A549 (cell line): Measurements from ENCODE around the gene SLC25A26. TPM values are rescaled to one million over a fixed set of nuclear protein-coding genes. Genes with fewer than 3 reads are reported as not detected.

Source experiments
- ATAC-seq, 2 experiments: fragments of 200-7000 bp in 1 of 2; fragments of >200 bp in 1 of 2; cut with Nextera tagmentation in 1 of 2; cut with Tn5 transposase in 1 of 2; 3 replicates each; pipeline versions ENCODE4 v1.8.0 to v1.9.1; 2018 to 2020; ENCODE audit warnings: mild to moderate bottlenecking in 1 of 2, moderate library complexity in 1 of 2
- CTCF ChIA-PET: fragments of 300-600 bp; sonication (Branson Sonifier 250); formaldehyde crosslinking; extraction: SDS; loops from one replicate; lab custom pipeline; 2021; ENCODE audit warnings: antibody characterized with exemption, inconsistent platforms; lab: Yijun Ruan, JAX
- POLR2A ChIA-PET: fragments of 350-600 bp; formaldehyde crosslinking; extraction: SDS; loops from one replicate; lab custom pipeline; 2021; ENCODE audit warnings: antibody characterized with exemption, inconsistent platforms; lab: Yijun Ruan, JAX
- DNase-seq, 2 experiments: peaks; one replicate each; pipeline versions ENCODE4 v3.0.0 to v3.0.0-alpha.2; 2011 to 2016; ENCODE audit warnings: low read depth in 1 of 2, low spot score in 1 of 2
- FAIRE-seq: peaks from 2 replicates; lab custom pipeline; 2011; peaks lifted over from hg19 to GRCh38; lab: Jason Lieb, UNC
- H3K27ac ChIP-seq, 2 experiments: fragments of >200 bp; sonication (Bioruptor Twin); formaldehyde crosslinking; 3 replicates each; pipeline ENCODE4 v1.5.1; 2016 to 2017
- H3K4me1 ChIP-seq: fragments of >200 bp; sonication (Bioruptor Twin); formaldehyde crosslinking; 3 replicates; pipeline ENCODE4 v1.6.1; 2016
- H3K4me2 ChIP-seq: fragments of >200 bp; sonication (Bioruptor Twin); formaldehyde crosslinking; 3 replicates; pipeline ENCODE4 v1.6.1; 2016
- H3K4me3 ChIP-seq: fragments of >200 bp; sonication (Bioruptor Twin); formaldehyde crosslinking; 3 replicates; pipeline ENCODE4 v1.5.1; 2016
- H3K9me3 ChIP-seq: fragments of >200 bp; sonication (Bioruptor Twin); formaldehyde crosslinking; 3 replicates; pipeline ENCODE4 v1.6.1; 2016
- CBX2 ChIP-seq: fragments of 200-600 bp; sonication (generic); IDR thresholded peaks from 2 replicates; pipeline ENCODE4 v1.6.1; 2016; ENCODE audit warnings: low read depth, mild to moderate bottlenecking, borderline replicate concordance
- ELK1 ChIP-seq: fragments of 150-350 bp; IDR thresholded peaks from 2 replicates; pipeline ENCODE4 v1.6.1; 2014; ENCODE audit warnings: low read depth, mild to moderate bottlenecking, low read length
- FOSL2 ChIP-seq, 2 experiments: fragments of 450-650 bp in 1 of 2; fragments of >200 bp in 1 of 2; sonication (Bioruptor Twin) in 1 of 2; formaldehyde crosslinking; IDR thresholded peaks; 2 replicates each; pipeline versions ENCODE4 v1.5.0 to v1.6.1; 2016 to 2020; ENCODE audit warnings: mild to moderate bottlenecking in 1 of 2, moderate library complexity in 1 of 2
- HES2 ChIP-seq: fragments of >200 bp; sonication (Bioruptor Twin); formaldehyde crosslinking; IDR thresholded peaks from 2 replicates; pipeline ENCODE4 v1.6.1; 2016
- JUNB ChIP-seq: fragments of >200 bp; sonication (Bioruptor Twin); formaldehyde crosslinking; IDR thresholded peaks from 2 replicates; pipeline ENCODE4 v1.6.1; 2016
- KDM1A ChIP-seq: fragments of 200-600 bp; sonication (generic); IDR thresholded peaks from 2 replicates; pipeline ENCODE4 v1.6.1; 2016; ENCODE audit warnings: low read depth, mild to moderate bottlenecking
- MAFK ChIP-seq: fragments of 450-650 bp; IDR thresholded peaks from 2 replicates; pipeline ENCODE4 v1.6.1; 2014; ENCODE audit not compliant: partially characterized antibody
- MYC ChIP-seq: IDR thresholded peaks from 2 replicates; pipeline ENCODE4 v1.6.1; 2012; ENCODE audit warnings: mild to moderate bottlenecking, inconsistent platforms, low read length, improper control_type of control experiment, borderline replicate concordance
- PHF8 ChIP-seq: fragments of 200-600 bp; sonication (generic); IDR thresholded peaks from 2 replicates; pipeline ENCODE4 v1.6.1; 2016; ENCODE audit warnings: low read depth, mild to moderate bottlenecking, antibody characterized with exemption, moderate library complexity, borderline replicate concordance
- POLR2AphosphoS2 ChIP-seq: conservative IDR thresholded peaks from 2 replicates; pipeline ENCODE4 v1.6.1; 2012; ENCODE audit warnings: low read length, improper control_type of control experiment, inconsistent platforms
- RCOR1 ChIP-seq: fragments of 150-350 bp; IDR thresholded peaks from 2 replicates; pipeline ENCODE4 v1.6.1; 2014; ENCODE audit warnings: antibody characterized with exemption, low read length, low read depth
- RNF2 ChIP-seq: fragments of 200-600 bp; sonication (generic); IDR thresholded peaks from 2 replicates; pipeline ENCODE4 v1.6.1; 2016; ENCODE audit warnings: low read depth, mild to moderate bottlenecking, antibody characterized with exemption, moderate library complexity, borderline replicate concordance
- SREBF2 ChIP-seq: fragments of 450-650 bp; IDR thresholded peaks from 2 replicates; pipeline ENCODE4 v1.6.1; 2014; ENCODE audit warnings: mild to moderate bottlenecking, moderate library complexity
- TFCP2L1 ChIP-seq: fragments of 250-450 bp; sonication (Bioruptor Pico); IDR thresholded peaks from 2 replicates; pipeline ENCODE4 v1.5.0; 2021; ENCODE audit warnings: mild to moderate bottlenecking
- TP53 ChIP-seq: fragments of 250-450 bp; sonication (Bioruptor Pico); IDR thresholded peaks from 2 replicates; pipeline ENCODE4 v1.5.0; 2021; ENCODE audit warnings: mild to moderate bottlenecking, moderate library complexity
- WGBS: methylation state at CpG from one replicate; pipeline ENCODE4 v1.1.6; 2017; ENCODE audit errors: missing lambda C conversion rate; 5-methylcytosine and 5-hydroxymethylcytosine counted together
- polyA plus RNA-seq, 4 experiments: library from polyadenylated mRNA; depleted of rRNA in 3 of 4; stranded (reverse); fragments of >200 nt; fragmentation: RNase III in 1 of 4; extraction: RNeasy Plus Mini Kit Qiagen cat#74134 plus additional on column Dnase treatment in 1 of 4; gene quantifications; 2 replicates in 3 of 4; 3 replicates in 1 of 4; pipeline ENCODE4 v1.2.3, GENCODE V29; 2011 to 2017

The SLC25A26 gene
- polyA plus RNA-seq, 2 of the 4 experiments (the other 2 are of a cell fraction): 13.0 to 30.5 TPM

GRCh38 chr3:66411474-66411873 is 190.7 kb downstream of the SLC25A26 start:
- Histone ChIP-seq H3K9me3 (no peaks in the 10 kb centered on the region), H3K4me2 (no peak overlapping the region), H3K4me1 (0 out of 3 replicates have a peak, but pooled peaks cover 4% of the 10 kb centered on the region), H3K27ac (no peak overlapping the region), H3K4me3 (no peak overlapping the region)
- CTCF ChIA-PET: interaction anchor here (0.7 to 10.7 kb wide), 2 partner anchors 407 to 546 kb away, joined by 3 to 157 read pairs; no protein-coding TSS in a partner anchor
- POLR2A ChIA-PET: no interaction called here
- TF ChIP-seq JUNB (no peak), MAFK (no peak), FOSL2 (IDR thresholded peaks at IDR 0.05) (no peak), FOSL2 (CRISPR knock-in tag; IDR thresholded peaks at IDR 0.05) (no peak), TFCP2L1 (CRISPR knock-in tag) (no peak), RCOR1 (no peak), SREBF2 (no peak), TP53 (CRISPR knock-in tag) (no peak), KDM1A (no peak), CBX2 (no peak), ELK1 (no peak), MYC (no peak), HES2 (no peak)
- 56% methylated on average over 8 of the region's 8 CpGs for WGBS
- no peak for DNase-seq
- ATAC-seq: no peak
- FAIRE-seq: no peak

- Histone ChIP-seq H3K27ac (no peak overlapping the region), H3K4me2 (no peak overlapping the region), H3K9me3 (no peaks in the 10 kb centered on the region), H3K4me1 (0 out of 3 replicates have a peak, but pooled peaks cover 4% of the 10 kb centered on the region), H3K4me3 (no peak overlapping the region)
- no peak for TF ChIP-seq CBX2
- no peak for TF ChIP-seq ELK1
- TF ChIP-seq RNF2: no peak
- TF ChIP-seq PHF8: no peak
- TF ChIP-seq POLR2AphosphoS2: no peak
- TF ChIP-seq RCOR1: no peak
- WGBS: 88% methylated on average over 15 of the region's 24 CpGs
- ChIA-PET CTCF (interaction anchor here (10.7 kb wide), 1 partner anchor 406 kb away, joined by 157 read pairs; no protein-coding TSS in a partner anchor), POLR2A (no interaction called here)
- FAIRE-seq: no peak
- no peak for ATAC-seq
- no peak for DNase-seq
Measured at GRCh38 chr3:66411961-66412887, 191.4 kb downstream of the SLC25A26 start.

- TF ChIP-seq MYC (no peak), ELK1 (no peak), KDM1A (no peak)
- no peaks in the 10 kb centered on the region for H3K9me3 ChIP-seq
- DNase-seq (no peak), FAIRE-seq (no peak), ATAC-seq (peak in 1 of 2 experiments; percentile 20; a peak in 1 of 6 replicates)
- no peak overlapping the region for H3K4me2 ChIP-seq
- no peak overlapping the region for H3K27ac ChIP-seq
- H3K4me1 ChIP-seq: 0 out of 3 replicates have a peak, but pooled peaks cover 4% of the 10 kb centered on the region
- H3K4me3 ChIP-seq: no peak overlapping the region
- WGBS: 57% methylated on average over 5 of the region's 7 CpGs
- ChIA-PET CTCF (interaction anchor here (10.7 kb wide), 1 partner anchor 405 kb away, joined by 157 read pairs; no protein-coding TSS in a partner anchor), POLR2A (no interaction called here)
Measured at GRCh38 chr3:66413151-66413751, 192.4 kb downstream of the SLC25A26 start.
